HEK293 (cell line): ENCODE measurements around the gene PDE4D.

Experiments used
- CTCF ChIA-PET: fragments of 350-600 bp; formaldehyde crosslinking; extraction: SDS; loops from one replicate; lab custom pipeline; 2021; ENCODE audit warnings: antibody characterized with exemption; lab: Yijun Ruan, JAX
- POLR2A ChIA-PET: fragments of 300-600 bp; formaldehyde crosslinking; extraction: SDS; loops from one replicate; lab custom pipeline; 2020; ENCODE audit warnings: antibody characterized with exemption, inconsistent platforms; lab: Yijun Ruan, JAX
- H3K27ac ChIP-seq: fragments of 200-500 bp; sonication (Bioruptor generic); 2 replicates; pipeline ENCODE4 v1.5.1; 2014; ENCODE audit warnings: low read depth, low read length, control low read depth, inconsistent platforms; ENCODE audit errors: extremely low read depth
- H3K36me3 ChIP-seq, 2 experiments: fragments of 200-500 bp in 1 of 2; sonication (Bioruptor generic) in 1 of 2; 1 replicate in 1 of 2; 2 replicates in 1 of 2; pipeline ENCODE4 v1.5.1; 2014 to 2017; ENCODE audit warnings: inconsistent platforms in 2 of 2, low read length in 2 of 2; ENCODE audit not compliant: control insufficient read depth in 2 of 2, insufficient read depth in 1 of 2
- H3K4me1 ChIP-seq: fragments of 200-500 bp; sonication (Bioruptor generic); 2 replicates; pipeline ENCODE4 v1.5.1; 2014; ENCODE audit warnings: mild to moderate bottlenecking, low read length, inconsistent platforms; ENCODE audit not compliant: control insufficient read depth, insufficient read depth
- H3K4me3 ChIP-seq: 2 replicates; pipeline ENCODE4 v1.5.1; 2011; ENCODE audit warnings: low read depth, mild to moderate bottlenecking, control low read depth, low read length, moderate library complexity
- H3K9me3 ChIP-seq: fragments of 200-500 bp; sonication (Bioruptor generic); 2 replicates; pipeline ENCODE4 v1.5.1; 2014; ENCODE audit warnings: low read depth, low read length, inconsistent platforms; ENCODE audit not compliant: control insufficient read depth, insufficient read depth
- BCL11B ChIP-seq: fragments of 450-650 bp; formaldehyde crosslinking; IDR thresholded peaks from 2 replicates; pipeline ENCODE4 v1.5.1; 2016; ENCODE audit warnings: low read depth, missing biosample characterization, missing genetic modification characterization
- GLI2 ChIP-seq: fragments of 450-650 bp; formaldehyde crosslinking; IDR thresholded peaks from 2 replicates; pipeline ENCODE4; 2017; ENCODE audit warnings: missing biosample characterization, missing genetic modification characterization, low read depth, borderline replicate concordance
- GLI4 ChIP-seq: fragments of 450-650 bp; formaldehyde crosslinking; IDR thresholded peaks from 2 replicates; pipeline ENCODE4 v1.5.1; 2016; ENCODE audit warnings: missing biosample characterization, missing genetic modification characterization
- KLF8 ChIP-seq: fragments of 450-650 bp; formaldehyde crosslinking; IDR thresholded peaks from 2 replicates; pipeline ENCODE4 v1.5.1; 2016; ENCODE audit warnings: missing biosample characterization, missing genetic modification characterization
- KLF9 ChIP-seq: fragments of 450-650 bp; formaldehyde crosslinking; IDR thresholded peaks from 2 replicates; pipeline ENCODE4 v1.5.1; 2016; ENCODE audit warnings: missing biosample characterization, missing genetic modification characterization, low read depth
- MYNN ChIP-seq: fragments of 450-650 bp; formaldehyde crosslinking; IDR thresholded peaks from 2 replicates; pipeline ENCODE4 v1.5.1; 2016; ENCODE audit warnings: missing biosample characterization, missing genetic modification characterization, borderline replicate concordance
- PRDM6 ChIP-seq: fragments of 450-650 bp; formaldehyde crosslinking; IDR thresholded peaks from 2 replicates; pipeline ENCODE4 v1.5.1; 2017; ENCODE audit warnings: missing biosample characterization, missing genetic modification characterization
- SP7 ChIP-seq: fragments of 450-650 bp; formaldehyde crosslinking; IDR thresholded peaks from 2 replicates; pipeline ENCODE4 v1.5.1; 2016; ENCODE audit warnings: missing biosample characterization, missing genetic modification characterization
- ZBTB21 ChIP-seq: fragments of 450-650 bp; formaldehyde crosslinking; IDR thresholded peaks from 2 replicates; pipeline ENCODE4 v1.5.1; 2017; ENCODE audit warnings: missing biosample characterization, missing genetic modification characterization
- ZFP69B ChIP-seq: fragments of 450-650 bp; formaldehyde crosslinking; IDR thresholded peaks from 2 replicates; pipeline ENCODE4 v1.5.1; 2016; ENCODE audit warnings: missing biosample characterization, missing genetic modification characterization
- ZNF174 ChIP-seq: fragments of 450-650 bp; formaldehyde crosslinking; IDR thresholded peaks from 2 replicates; pipeline ENCODE4 v1.5.0; 2017; ENCODE audit warnings: missing biosample characterization, mild to moderate bottlenecking, missing genetic modification characterization
- ZNF398 ChIP-seq: fragments of 450-650 bp; formaldehyde crosslinking; IDR thresholded peaks from 2 replicates; pipeline ENCODE4 v1.5.1; 2017; ENCODE audit warnings: missing biosample characterization, missing genetic modification characterization
- ZNF404 ChIP-seq: fragments of 450-650 bp; formaldehyde crosslinking; IDR thresholded peaks from 2 replicates; pipeline ENCODE4 v1.5.1; 2017; ENCODE audit warnings: missing biosample characterization, missing genetic modification characterization
- ZNF510 ChIP-seq: fragments of 450-650 bp; formaldehyde crosslinking; IDR thresholded peaks from 2 replicates; pipeline ENCODE4 v1.5.1; 2018; ENCODE audit warnings: mild to moderate bottlenecking, missing genetic modification characterization, missing biosample characterization; ENCODE audit not compliant: insufficient replicate concordance
- ZNF692 ChIP-seq: fragments of 450-650 bp; formaldehyde crosslinking; IDR thresholded peaks from 2 replicates; pipeline ENCODE4 v1.5.1; 2016; ENCODE audit warnings: missing biosample characterization, missing genetic modification characterization
- ZNF747 ChIP-seq: fragments of 450-650 bp; formaldehyde crosslinking; IDR thresholded peaks from 2 replicates; pipeline ENCODE4 v1.5.1; 2016; ENCODE audit warnings: missing biosample characterization, missing genetic modification characterization
- ZNF776 ChIP-seq: fragments of 450-650 bp; formaldehyde crosslinking; IDR thresholded peaks from 2 replicates; pipeline ENCODE4 v1.5.0; 2017; ENCODE audit warnings: missing biosample characterization, missing genetic modification characterization, borderline replicate concordance
- ZNF843 ChIP-seq: fragments of 450-650 bp; formaldehyde crosslinking; IDR thresholded peaks from 2 replicates; pipeline ENCODE4 v1.5.1; 2016; ENCODE audit warnings: missing biosample characterization, missing genetic modification characterization

Gene PDE4D

GRCh38 chr5:59716029-59716428 is 177.5 kb downstream of the PDE4D start:
- no peaks in the 10 kb centered on the region for H3K36me3 ChIP-seq
- H3K9me3 ChIP-seq, result no peaks in the 10 kb centered on the region
- TF ChIP-seq ZNF510 (tag by site-specific recombination) (no peak), ZNF747 (tag by site-specific recombination) (no peak), KLF8 (tag by site-specific recombination) (no peak), ZNF692 (tag by site-specific recombination) (no peak), PRDM6 (tag by site-specific recombination) (no peak)
- no peak overlapping the region for H3K27ac ChIP-seq
- H3K4me1 ChIP-seq, result no peaks in the 10 kb centered on the region
- POLR2A ChIA-PET, result no interaction called here
- CTCF ChIA-PET, result interaction anchor here (1.4 kb wide), 1 partner anchor 327 kb away, joined by 3 read pairs; no protein-coding TSS in a partner anchor
- no peak overlapping the region for H3K4me3 ChIP-seq

- TF ChIP-seq ZNF404 (tag by site-specific recombination) (no peak), ZNF174 (tag by site-specific recombination) (no peak), BCL11B (tag by site-specific recombination) (no peak), GLI2 (tag by site-specific recombination) (no peak), MYNN (tag by site-specific recombination) (no peak), ZNF398 (no peak), SP7 (tag by site-specific recombination) (no peak), GLI4 (tag by site-specific recombination) (no peak), ZFP69B (no peak), ZBTB21 (tag by site-specific recombination) (no peak), ZNF692 (tag by site-specific recombination) (no peak), ZNF843 (no peak), ZNF776 (no peak), KLF9 (tag by site-specific recombination) (no peak)
- Histone ChIP-seq H3K27ac (no peak overlapping the region), H3K4me3 (no peak overlapping the region), H3K4me1 (0 out of 2 replicates have a peak, but pooled peaks cover 7% of the 10 kb centered on the region), H3K36me3 (no peaks in the 10 kb centered on the region), H3K9me3 (no peaks in the 10 kb centered on the region)
- CTCF ChIA-PET, result no interaction called here
- POLR2A ChIA-PET, result no interaction called here
Measured at GRCh38 chr5:59715228-59715627, 178.3 kb downstream of the PDE4D start.
